HG03565 (cell line): ENCODE results near the gene PANK4.
A peak's percentile ranks its signal among the peaks of the same experiment; 100 is the strongest.
"Not testable (repeated sequence)": the region's sequence is repeated elsewhere in the genome, so short reads cannot be mapped to it uniquely, and the experiment has no call there.

Source experiments
- ATAC-seq: cut with Tn5 transposase; IDR thresholded peaks from one replicate; pipeline ENCODE4 v1.9.1; 2021; ENCODE audit warnings: mild to moderate bottlenecking, moderate library complexity; ENCODE audit not compliant: unreplicated experiment

PANK4 gene

DNA sequence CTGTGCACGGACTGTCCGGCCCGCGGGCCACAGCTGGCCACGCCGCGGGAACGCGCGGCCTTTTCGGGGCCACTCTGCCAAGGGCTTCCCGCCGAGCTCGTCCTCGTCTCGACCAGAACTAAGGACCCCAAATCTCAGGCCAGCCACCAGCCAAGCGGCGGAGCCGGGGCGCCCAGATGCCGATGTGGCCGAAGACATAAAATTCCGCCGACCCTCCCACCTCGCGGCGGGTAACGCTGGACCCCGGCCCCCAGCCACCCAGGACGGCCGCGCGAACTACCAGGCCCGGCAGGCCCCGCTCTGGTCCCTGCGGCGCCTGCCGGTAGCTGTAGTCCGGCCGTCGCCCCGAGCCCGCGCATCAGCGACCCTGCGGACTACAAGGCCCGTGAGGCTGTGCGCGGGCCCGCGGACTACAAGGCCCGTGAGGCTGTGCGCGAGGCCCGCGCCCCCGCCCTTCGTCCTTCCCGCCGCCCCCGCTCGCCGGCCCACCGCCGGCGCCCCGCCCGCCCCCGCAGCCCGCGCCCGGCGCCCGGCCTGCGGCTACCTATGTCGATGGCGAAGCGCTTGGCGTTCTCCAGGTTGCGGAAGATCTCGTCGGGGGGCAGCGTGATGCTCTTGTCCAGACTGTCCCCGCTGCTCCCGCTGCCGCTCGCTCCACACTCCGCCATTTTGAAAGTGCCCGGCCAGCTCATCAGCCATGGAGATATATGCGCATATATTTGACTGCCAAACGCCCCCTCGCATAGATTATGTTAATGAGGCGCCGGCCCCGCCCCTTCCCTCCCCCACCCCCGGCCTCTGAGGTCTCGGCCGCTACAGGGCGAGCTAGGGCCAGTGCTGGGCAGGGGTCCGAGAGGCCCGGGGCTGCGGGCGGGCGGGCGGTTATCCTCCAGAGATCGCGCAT is at the start of gene PANK4:
Gene PANK4 (minus strand): TSS at position 677 of the 904 bp plus-strand sequence. CDS start 9 bp downstream, at position 668.
- ATAC-seq: peak; percentile 67

DNA sequence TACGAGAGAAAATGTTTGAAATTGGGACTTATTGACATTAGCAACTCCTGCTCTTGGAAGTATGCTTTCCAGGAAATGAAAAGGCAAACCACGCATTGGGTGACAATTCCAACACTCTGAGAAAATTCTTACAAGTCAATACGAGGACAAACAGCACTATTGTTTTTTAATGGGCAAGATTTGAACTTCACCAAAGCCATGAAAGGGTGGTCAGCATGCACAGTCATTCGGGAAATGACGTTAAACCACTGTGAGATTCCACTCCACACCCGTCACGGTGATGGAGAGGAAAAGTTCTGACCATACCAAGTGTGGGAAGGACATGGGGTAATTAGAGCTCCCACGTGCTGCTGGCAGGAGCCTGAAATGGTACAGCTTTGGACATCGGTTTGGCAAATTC is 48.0 kb upstream of the PANK4 start:
- ATAC-seq: no peak

DNA sequence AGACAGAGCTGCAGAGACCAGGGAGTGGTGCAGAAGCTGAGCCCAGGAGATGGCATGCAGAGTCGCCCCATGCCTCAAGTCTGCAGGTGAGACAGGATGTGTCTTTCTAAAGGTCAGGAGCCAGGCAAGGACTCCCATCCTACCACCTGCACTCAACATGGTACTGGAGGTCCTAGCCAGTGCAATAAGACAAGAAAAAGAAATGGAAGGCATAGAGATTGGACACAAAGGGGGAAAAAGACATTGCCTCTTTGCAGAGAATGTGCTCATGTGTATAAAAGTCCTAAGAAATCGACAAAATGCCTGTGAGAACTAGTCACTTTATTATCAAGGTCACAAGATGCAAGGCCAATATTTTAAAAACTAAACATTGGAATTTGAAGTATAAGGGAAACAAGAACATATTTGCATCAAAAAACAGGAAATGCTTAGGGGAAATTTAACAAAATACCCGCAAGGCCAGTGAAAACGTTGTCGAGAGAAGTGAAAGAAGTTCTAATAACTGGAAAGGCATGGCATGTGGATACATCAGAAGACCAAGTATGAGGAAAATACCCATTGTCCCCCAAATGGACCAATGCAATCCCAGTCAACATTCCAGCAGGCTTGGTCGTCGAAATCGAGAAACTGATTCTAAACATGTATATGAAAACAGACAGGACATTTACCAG is 47.0 kb upstream of the PANK4 start:
- ATAC-seq: no peak

DNA sequence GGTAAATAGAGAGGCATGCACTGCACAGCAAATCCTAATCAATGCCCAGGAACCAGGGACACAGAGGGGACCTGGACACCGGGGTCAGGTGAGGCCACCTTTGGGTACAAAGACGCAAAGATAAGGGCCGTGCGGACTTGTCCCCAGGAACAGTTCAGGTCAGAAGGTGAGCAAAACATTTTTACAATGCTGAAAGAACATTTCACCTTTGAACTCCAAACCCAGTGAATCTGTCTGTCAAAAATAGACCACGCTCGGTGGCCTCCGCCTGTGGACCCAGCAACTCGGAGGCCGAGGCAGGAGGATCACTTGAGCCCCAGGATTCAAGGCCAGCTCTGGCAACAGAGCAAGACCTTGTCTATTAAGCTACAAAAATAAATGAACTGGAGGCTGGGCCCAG is 45.0 kb upstream of the PANK4 start:
- no peak for ATAC-seq

DNA sequence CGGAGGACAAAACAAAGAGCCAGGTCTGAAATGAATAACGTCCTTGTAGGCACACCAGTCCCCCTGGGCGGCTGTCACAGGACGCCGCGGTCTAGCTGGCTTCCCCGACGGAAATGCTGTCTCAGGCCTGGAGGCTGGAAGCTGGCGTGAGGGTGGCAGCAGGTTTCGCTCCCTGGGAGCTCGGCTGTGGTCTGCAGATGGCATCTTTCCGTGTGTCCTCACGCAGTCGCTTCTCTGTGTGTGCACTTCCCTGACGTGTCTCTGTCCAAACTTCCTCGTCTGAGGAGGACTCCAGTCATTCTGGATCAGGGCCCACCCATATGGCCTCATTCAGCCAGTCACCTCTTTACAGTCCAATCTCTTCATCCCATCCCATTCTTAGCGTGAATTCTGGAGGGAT is 43.9 kb upstream of the PANK4 start:
- no peak for ATAC-seq

DNA sequence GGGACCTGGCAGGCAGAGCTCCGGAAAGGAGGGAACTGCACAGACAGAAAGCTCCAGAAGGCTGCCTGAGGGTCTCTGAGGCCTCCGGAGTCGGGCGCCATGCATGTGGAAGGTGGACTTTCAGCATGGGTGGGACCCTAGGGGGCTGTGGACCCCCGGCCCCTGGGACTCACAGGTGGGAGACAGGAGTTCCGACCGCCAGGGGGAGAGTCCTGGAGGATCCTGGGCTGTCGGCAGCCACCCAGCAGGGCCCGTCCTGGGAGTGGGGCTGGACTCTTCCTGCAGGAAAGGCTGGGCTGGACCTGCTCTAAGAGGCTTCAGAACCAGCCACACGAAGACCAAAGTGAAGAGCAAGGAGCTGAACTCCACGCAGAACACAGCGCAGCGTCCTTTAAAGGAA is 43.3 kb upstream of the PANK4 start:
- ATAC-seq: not testable (repeated sequence)

DNA sequence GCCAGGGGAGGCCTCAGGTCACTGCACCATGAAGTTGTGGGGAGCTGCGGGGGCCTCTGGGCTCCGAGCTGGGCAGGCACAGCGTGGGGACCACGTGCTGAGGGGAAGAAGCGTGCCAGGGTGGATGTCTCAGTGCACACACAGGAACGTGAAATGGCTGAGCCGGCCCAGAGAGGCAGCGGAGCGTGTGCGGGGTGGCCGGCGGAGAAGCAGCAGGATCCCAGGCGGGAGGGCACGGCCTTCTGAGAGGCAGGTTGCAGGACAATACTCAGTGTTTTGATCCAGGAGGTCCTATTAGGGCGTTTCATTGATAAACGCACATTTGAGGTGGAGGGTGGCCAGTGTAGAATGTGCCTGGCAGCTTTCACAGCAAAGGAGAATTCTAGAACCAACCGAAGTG is 42.7 kb upstream of the PANK4 start:
- no peak for ATAC-seq

DNA sequence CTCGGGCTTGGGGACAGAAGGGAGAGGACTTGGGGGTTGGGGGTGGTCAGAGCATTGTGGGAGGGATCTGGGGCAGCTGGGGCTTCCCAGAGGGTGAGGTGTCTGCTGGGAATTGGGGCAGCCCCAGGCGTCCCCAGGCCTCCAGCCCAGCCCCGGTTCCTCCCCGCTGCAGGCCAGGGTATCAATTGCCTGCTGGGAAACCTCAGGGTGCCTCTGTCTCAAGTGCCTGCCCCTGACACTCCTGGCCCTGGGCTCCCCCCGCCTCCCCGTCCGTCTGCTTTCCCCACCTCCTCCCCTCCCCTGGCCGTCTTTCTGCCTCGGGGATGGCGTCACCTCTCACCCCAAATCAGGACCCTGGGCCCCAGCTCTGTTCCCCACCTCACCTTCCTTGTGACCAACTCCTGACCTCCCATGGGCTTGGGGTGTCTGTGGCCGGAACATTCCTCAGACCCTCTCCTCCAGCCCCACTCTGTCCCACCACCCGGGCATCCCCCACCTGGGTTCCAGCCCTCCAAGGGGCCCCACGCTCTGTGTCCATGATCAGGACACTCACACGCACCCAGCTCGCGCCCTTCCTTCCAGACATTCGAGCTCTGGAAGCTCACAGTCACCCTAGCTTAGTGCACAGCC is 41.9 kb upstream of the PANK4 start:
- not testable (repeated sequence) for ATAC-seq

DNA sequence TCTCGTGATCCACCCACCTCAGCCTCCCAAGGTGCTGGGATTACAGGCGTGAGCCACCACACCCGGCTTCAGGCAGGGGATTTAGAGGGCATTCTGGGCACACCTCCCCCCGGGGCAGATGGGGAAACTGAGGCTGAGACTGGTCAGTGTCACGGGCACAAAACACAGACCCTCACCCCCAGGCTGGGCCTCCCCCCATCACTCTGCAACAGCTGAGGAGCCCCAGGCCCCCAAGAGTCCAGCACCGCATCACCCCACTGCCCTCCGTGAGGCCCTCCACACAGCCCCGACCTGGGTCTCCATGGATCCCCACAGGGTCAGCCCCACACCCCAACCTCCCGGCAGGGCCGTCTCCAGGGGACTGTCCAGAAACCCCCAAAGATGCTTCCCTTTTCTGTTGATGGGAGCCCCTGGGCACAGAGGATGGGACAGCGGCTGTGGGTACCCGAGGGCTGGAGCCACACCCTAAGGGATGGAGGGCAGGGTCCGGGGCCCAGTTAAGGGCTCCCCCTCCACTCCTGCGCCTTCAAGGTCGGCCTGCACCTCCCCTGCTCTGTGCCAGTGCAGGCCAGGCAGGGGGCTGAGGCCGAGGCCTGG is 40.8 kb upstream of the PANK4 start:
- no peak for ATAC-seq

DNA sequence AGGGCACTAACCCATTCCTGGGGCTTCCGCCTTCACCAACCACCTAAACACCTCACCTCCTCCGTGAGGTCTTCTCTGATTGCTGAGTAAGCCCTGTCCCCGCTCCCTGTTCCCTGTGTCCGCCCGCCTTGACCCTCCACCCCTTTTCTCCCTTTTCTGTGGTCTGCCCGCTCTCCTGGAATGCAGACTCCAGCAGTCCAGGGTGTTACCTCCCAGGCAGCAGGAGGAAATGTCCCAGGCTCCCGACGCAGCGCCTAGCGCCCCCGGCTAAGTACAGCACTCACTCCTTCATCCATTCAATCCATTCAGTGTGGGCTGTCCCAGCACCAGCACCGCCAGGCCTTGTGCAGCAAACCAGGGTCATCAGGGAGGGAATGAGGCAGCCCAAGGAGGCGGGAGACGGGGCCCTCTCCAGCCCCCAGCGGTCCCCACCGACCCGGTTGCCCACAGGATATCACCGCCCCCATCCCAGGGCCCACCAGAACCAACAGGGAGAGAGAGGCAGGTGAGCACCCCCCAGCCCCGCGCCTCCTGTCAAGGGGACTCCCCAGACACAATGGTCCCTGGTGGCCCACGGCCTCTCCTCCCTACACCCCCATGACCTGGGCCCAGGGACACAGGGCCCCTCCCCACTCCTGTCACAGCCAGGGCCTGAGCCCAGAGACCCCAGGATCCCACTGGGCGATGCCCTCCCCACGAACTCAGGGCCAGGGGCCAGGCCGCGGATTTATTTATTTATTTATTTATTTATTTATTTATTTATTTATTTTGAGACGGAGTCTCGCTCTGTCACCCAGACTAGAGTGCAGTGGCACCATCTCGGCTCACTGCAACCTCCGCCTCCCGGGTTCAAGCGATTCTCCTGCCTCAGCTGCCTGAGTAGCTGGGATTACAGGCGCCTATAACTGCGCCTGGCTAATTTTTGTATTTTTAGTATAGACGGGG is 40.0 kb upstream of the PANK4 start:
- ATAC-seq: no peak

DNA sequence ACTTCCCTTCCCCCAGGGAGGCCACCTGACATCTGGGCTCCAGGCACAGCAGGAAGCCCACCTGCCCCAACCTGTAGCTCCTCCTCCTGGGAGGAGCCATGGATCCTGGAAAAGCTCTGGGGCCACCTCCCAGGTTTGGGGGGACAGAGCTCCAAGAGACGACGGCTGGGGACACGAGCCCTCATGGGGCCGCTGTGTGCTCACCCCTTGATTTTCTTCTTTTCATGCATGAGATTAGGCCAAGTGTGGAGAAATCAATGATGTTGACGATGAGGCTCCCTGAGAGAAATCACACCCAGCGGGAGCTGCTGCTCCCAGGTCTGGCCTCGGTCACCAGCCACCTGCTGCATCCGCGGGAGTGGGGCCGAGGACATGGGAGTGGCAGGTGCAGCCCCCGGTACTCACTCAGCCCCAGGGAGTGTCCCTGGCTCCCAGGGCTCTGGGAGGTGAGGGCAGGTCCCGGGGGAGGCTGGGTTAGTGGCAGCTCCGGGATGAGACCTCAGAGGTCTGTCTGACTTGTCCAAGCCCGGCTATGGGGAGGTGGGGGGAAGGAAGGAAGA is 38.5 kb upstream of the PANK4 start:
- no peak for ATAC-seq

DNA sequence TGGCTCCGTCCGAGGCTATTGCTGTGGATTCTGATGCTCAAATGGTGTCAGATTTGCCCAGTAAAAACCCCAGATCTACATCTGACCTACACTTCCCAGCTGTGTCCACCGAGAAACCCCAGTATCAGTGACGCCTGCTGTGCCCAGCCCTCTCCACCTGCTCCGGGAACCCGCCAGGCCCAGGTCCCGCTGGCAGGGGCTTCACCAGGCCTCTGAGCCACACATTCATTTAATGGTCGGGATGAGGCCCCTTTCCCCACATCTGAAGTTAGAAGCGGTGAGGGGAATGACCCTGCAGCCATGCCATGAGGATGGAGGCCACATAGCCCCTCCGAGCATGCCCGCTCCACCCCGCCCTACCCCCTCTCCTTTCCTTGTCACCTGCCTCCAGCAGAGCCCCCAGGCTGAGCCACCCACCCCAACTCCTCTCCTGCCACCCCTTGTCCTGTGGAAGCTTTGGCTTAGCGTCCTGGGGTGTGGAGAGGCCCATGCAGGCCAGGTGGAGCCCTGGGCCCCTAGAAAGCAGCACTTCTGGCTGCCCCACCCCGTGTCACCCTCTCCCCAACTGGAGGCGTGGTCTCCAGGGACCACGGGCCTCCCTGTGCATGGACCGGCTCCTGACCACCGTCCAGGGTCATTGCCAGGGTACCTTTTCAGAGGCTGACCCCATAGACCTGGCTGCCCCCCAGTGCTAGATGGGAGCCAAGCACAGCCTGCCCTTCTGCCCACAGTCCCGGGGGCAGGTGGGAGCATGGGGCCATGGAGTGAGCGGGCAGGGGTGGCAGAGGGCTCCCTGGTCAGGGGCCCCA is 37.8 kb upstream of the PANK4 start:
- no peak for ATAC-seq

DNA sequence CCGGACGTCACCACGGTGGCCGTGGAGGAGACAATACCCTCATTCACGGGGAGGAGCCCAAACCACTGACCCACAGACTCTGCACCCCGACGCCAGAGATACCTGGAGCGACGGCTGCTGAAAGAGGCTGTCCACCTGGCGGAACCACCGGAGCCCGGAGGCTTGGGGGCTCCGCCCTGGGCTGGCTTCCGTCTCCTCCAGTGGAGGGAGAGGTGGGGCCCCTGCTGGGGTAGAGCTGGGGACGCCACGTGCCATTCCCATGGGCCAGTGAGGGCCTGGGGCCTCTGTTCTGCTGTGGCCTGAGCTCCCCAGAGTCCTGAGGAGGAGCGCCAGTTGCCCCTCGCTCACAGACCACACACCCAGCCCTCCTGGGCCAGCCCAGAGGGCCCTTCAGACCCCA is 36.8 kb upstream of the PANK4 start:
- no peak for ATAC-seq

DNA sequence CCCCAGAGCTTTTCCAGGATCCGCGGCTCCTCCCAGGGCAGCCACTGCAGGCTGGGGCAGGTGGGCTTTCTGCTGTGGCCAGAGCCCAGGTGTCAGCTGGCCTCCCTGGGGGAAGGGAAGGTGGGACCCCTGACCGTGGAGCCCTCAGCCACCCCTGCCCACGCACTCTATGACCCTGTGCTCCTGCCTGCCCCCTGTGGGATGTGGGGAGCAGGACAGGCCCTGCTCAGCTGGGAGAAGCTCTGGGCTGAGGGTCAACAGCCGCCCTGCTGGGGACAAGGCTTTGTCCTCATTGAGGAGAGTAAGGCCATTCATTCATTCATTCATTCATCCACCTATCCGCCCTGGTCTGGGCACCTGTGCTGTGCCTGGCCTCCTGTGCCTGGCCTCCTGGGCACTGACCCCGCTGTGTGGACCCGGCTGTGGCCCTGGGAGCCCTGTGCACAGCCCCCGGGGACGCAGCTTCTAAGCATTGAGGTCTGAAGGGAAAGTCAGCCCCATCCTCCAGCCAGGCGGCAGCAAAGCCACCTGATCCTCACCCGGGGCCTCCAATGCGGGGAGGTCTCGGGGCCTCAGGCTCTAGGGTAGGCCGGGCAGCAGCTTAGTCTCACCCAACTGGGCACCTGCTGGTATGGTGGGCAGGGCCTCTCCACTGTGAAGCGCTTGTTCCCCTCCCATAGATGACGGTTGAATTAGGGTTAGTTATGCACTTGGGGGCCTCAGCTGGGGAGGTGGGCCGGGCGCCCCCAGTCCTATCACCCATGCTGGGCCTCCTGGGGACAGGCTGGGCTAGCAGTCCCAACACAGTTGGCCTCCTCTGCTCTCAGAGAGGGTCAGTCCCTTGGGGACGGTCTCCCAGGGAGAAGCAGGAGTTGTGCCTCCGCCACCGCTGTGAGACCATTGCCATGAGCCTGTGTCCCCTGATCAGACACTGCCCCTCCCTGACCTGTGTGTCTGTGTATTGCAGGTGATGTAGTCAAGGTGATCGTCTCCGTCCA is 35.8 kb upstream of the PANK4 start:
- ATAC-seq: no peak

DNA sequence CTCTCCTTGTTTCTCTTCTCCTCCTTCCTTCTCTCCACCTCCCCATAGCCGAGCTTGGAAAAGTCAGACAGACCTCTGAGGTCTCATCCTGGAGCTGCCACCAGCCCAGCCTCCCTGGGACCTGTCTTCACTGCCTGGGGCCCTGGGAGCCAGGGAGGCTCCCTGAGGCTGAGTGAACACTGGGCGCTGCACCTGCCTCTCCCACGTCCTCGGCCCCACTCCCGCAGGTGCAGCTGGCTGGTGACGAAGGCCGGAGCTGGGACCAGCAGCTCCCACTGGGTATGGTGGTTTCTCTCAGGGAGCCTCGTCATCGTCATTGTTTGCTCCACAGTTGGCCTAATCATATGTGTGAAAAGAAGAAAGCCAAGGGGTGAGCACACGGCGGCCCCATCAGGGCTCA is 35.0 kb upstream of the PANK4 start:
- ATAC-seq: no peak

DNA sequence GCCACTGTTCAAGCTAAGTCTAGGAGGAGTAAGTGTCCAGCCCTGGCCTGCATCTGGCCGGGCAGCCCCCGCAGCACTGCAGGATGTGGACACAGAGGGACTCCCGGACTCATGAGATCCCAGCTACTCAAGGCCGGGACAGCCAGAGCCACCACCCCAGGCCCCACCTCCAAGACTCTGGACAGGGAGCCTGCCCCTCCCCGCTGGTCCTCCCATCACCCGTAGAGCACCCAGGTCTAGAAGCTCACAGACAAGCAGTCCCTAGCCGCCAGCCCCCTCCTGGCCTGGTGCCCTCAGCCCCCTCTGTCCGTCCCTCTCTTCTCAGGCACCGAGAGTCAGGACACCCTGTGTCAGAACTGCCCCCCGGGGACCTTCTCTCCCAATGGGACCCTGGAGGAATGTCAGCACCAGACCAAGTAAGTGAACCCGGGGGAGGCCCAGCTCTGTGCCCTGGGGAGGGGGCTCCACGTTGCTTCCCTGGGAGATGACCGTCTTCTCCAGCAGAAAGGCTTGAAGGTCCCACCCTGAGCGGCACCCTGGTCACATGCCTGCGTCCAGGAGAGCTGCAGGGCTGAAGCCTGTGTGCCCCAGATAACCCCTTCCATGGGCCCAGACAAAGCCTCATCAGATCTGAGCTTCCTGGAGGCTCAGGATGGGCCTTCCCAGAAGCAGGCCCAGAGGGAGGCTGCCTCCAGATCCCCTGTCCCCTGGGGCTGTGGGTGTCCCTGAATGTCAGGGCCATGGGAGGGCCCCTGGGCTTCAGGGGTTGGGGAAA is 34.1 kb upstream of the PANK4 start:
- ATAC-seq: no peak
